Urinary bladder (tissue), 4 donors: Measurements from ENCODE around the gene RIGI. TPM values are rescaled to one million over a fixed set of nuclear protein-coding genes. Genes with fewer than 3 reads are reported as not detected.
"Not testable (repeated sequence)": the region's sequence is repeated elsewhere in the genome, so short reads cannot be mapped to it uniquely, and the experiment has no call there.

Experiments used
- DNase-seq: peaks from one replicate; pipeline ENCODE4 v3.0.0-alpha.2; 2015; ENCODE audit errors: extremely low spot score
- H3K27ac ChIP-seq: one replicate; pipeline ENCODE4 v1.5.1; 2013; ENCODE audit warnings: low read depth, mild to moderate bottlenecking, moderate library complexity
- H3K36me3 ChIP-seq: one replicate; pipeline ENCODE4 v1.6.1; 2013; ENCODE audit warnings: mild to moderate bottlenecking, moderate library complexity; ENCODE audit not compliant: insufficient read depth
- H3K4me1 ChIP-seq: one replicate; pipeline ENCODE4 v1.6.1; 2013; ENCODE audit warnings: mild to moderate bottlenecking, moderate library complexity; ENCODE audit not compliant: insufficient read depth
- H3K4me3 ChIP-seq: one replicate; pipeline ENCODE4 v1.5.1; 2013; ENCODE audit warnings: low read depth, low read length
- WGBS: extraction: QIAGEN DNeasy Blood & Tissue Kit; methylation state at CpG from one replicate; pipeline ENCODE4 v1.1.7; 2013; 5-methylcytosine and 5-hydroxymethylcytosine counted together
- polyA plus RNA-seq: library from polyadenylated mRNA; stranded (reverse); fragments of 200-250 nt; gene quantifications from one replicate; pipeline ENCODE4 v1.2.3, GENCODE V29; 2013
- total RNA-seq: library from RNA; depleted of rRNA; stranded (reverse); fragments of >200 nt; gene quantifications from one replicate; pipeline ENCODE4 v1.2.3, GENCODE V29; 2014
- donor health status: healthy with polysubstance abuse.
- donor health status: healthy.

Gene RIGI
- total and polyA plus RNA-seq, 2 donors: 5.4 to 25.2 TPM

GRCh38 chr9:32551276-32552051 is 25.5 kb upstream of the RIGI start:
- Histone ChIP-seq H3K4me1 (no peaks in the 10 kb centered on the region), H3K4me3 (peak overlapping the region; percentile 87), H3K36me3 (peaks cover 2% of the 10 kb centered on the region), H3K27ac (peak overlapping the region; percentile 98)
- under 1% methylated on average over 36 of the region's 36 CpGs for WGBS
- peak; percentile 45 for DNase-seq

- H3K4me3 ChIP-seq: peak overlapping the region; percentile 87
- DNase-seq: peak; percentile 89
- no peaks in the 10 kb centered on the region for H3K4me1 ChIP-seq
- H3K27ac ChIP-seq: peak overlapping the region; percentile 98
- H3K36me3 ChIP-seq: no peaks in the 10 kb centered on the region
- WGBS: under 1% methylated on average over 75 of the region's 75 CpGs
These were observed 24.7 kb upstream of the RIGI start for GRCh38 chr9:32550562-32551275.

- DNase-seq: no peak
- 2% methylated on average over 10 of the region's 10 CpGs for WGBS
These were observed 24.2 kb upstream of the RIGI start for GRCh38 chr9:32550150-32550561.

GRCh38 chr9:32548213-32548612 is 22.2 kb upstream of the RIGI start:
- not testable (repeated sequence) for H3K36me3 ChIP-seq, H3K4me3 ChIP-seq, H3K4me1 ChIP-seq, H3K27ac ChIP-seq, DNase-seq
- WGBS: 98% methylated on average over 20 of the region's 20 CpGs

More at GRCh38 chr9:32550150-32550561, 24.2 kb upstream of the RIGI start:
- no peaks in the 10 kb centered on the region for H3K36me3 ChIP-seq
- peak overlapping the region; percentile 87 for H3K4me3 ChIP-seq
- H3K27ac ChIP-seq: peak overlapping the region; percentile 83
- no peaks in the 10 kb centered on the region for H3K4me1 ChIP-seq

GRCh38 chr9:32545884-32546283 is 19.9 kb upstream of the RIGI start:
- no peaks in the 10 kb centered on the region for H3K4me1 ChIP-seq
- peaks cover 5% of the 10 kb centered on the region for H3K36me3 ChIP-seq
- DNase-seq: no peak
- WGBS: 95% methylated on average over 1 of the region's 1 CpG
- H3K27ac ChIP-seq: no peak overlapping the region
- no peak overlapping the region for H3K4me3 ChIP-seq

- WGBS: 94% methylated on average over 4 of the region's 4 CpGs
- Histone ChIP-seq H3K4me3 (no peak overlapping the region), H3K36me3 (peaks cover 5% of the 10 kb centered on the region), H3K4me1 (no peaks in the 10 kb centered on the region), H3K27ac (no peak overlapping the region)
- DNase-seq: no peak
These were observed 17.1 kb upstream of the RIGI start for GRCh38 chr9:32543047-32543446.

GRCh38 chr9:32533816-32534215 is 7.8 kb upstream of the RIGI start:
- no peaks in the 10 kb centered on the region for H3K36me3 ChIP-seq
- DNase-seq: no peak
- no peak overlapping the region for H3K27ac ChIP-seq
- H3K4me3 ChIP-seq: no peak overlapping the region
- H3K4me1 ChIP-seq: no peaks in the 10 kb centered on the region
- WGBS: 97% methylated on average over 4 of the region's 4 CpGs

- DNase-seq: no peak
- H3K4me1 ChIP-seq: no peaks in the 10 kb centered on the region
- no peaks in the 10 kb centered on the region for H3K36me3 ChIP-seq
- no peak overlapping the region for H3K27ac ChIP-seq
- H3K4me3 ChIP-seq: no peak overlapping the region
- WGBS: 95% methylated on average over 6 of the region's 6 CpGs
These were observed 7.3 kb upstream of the RIGI start for GRCh38 chr9:32533336-32533735.

- DNase-seq: no peak
- 22% methylated on average over 2 of the region's 2 CpGs for WGBS
- Histone ChIP-seq H3K36me3 (no peaks in the 10 kb centered on the region), H3K4me1 (no peaks in the 10 kb centered on the region), H3K4me3 (peak overlapping the region; percentile 65), H3K27ac (peak overlapping the region; percentile 80)
These were observed 682 bp upstream of the RIGI start for GRCh38 chr9:32526707-32527048.

GRCh38 chr9:32525709-32526030 is 326 bp downstream of the RIGI start:
- WGBS: 3% methylated on average over 4 of the region's 4 CpGs
- H3K4me3 ChIP-seq: peak overlapping the region; percentile 65

GRCh38 chr9:32524892-32525708 is 896 bp downstream of the RIGI start:
- WGBS: 39% methylated on average over 22 of the region's 22 CpGs
- no peak for DNase-seq
- no peak overlapping the region for H3K27ac ChIP-seq
- H3K4me3 ChIP-seq: peak overlapping the region; percentile 65
- no peaks in the 10 kb centered on the region for H3K36me3 ChIP-seq
- no peaks in the 10 kb centered on the region for H3K4me1 ChIP-seq

More at GRCh38 chr9:32525709-32526030, 326 bp downstream of the RIGI start:
- Histone ChIP-seq H3K36me3 (no peaks in the 10 kb centered on the region), H3K4me1 (no peaks in the 10 kb centered on the region), H3K27ac (peak overlapping the region; percentile 71)
- no peak for DNase-seq

GRCh38 chr9:32524558-32524891 is 1.5 kb downstream of the RIGI start:
- not testable (repeated sequence) for H3K27ac ChIP-seq, H3K4me3 ChIP-seq, H3K36me3 ChIP-seq, DNase-seq, H3K4me1 ChIP-seq
- 91% methylated on average over 11 of the region's 11 CpGs for WGBS

- H3K4me1 ChIP-seq: no peaks in the 10 kb centered on the region
- WGBS: 48% methylated on average over 1 of the region's 1 CpG
- H3K36me3 ChIP-seq: no peaks in the 10 kb centered on the region
- H3K27ac ChIP-seq: no peak overlapping the region
- H3K4me3 ChIP-seq: no peak overlapping the region
- DNase-seq: no peak
These were observed 2.1 kb downstream of the RIGI start for GRCh38 chr9:32523910-32524309.

- H3K27ac ChIP-seq: no peak overlapping the region
- H3K4me3 ChIP-seq: no peak overlapping the region
- H3K4me1 ChIP-seq: no peaks in the 10 kb centered on the region
- DNase-seq: no peak
- 97% methylated on average over 1 of the region's 1 CpG for WGBS
- no peaks in the 10 kb centered on the region for H3K36me3 ChIP-seq
These were observed 7.7 kb downstream of the RIGI start for GRCh38 chr9:32518276-32518675.
